Measurements from ENCODE around the gene YPEL1.

YPEL1 gene

DNA sequence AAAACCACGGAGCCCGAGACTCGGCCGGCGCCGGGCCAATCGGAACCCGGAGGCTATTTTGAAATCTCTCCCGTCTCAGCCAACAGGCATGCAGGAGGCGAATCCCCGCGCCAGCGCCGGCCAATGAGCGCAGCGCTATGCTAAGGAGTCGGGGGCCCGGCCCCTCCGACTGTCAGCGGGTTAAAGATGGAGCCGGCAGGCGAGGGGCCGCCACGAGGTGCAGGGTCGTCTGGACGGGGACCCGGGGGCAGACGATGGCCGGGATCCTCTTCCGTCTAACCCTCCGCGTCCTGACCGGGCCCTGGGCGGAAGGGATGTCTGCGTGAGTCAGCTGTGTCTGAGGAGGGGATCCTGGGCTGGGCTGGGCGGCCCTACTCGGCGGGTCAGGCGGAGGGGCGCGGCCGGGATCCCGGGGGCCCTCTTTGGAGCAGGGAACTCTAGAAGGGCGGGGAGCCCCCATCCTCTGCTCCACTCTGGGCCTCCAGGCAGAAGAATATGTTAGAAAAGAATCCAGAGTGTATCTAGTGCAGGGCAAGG is 83.5 kb downstream of the YPEL1 start:
- DNase-seq = peak; percentile 85

DNA sequence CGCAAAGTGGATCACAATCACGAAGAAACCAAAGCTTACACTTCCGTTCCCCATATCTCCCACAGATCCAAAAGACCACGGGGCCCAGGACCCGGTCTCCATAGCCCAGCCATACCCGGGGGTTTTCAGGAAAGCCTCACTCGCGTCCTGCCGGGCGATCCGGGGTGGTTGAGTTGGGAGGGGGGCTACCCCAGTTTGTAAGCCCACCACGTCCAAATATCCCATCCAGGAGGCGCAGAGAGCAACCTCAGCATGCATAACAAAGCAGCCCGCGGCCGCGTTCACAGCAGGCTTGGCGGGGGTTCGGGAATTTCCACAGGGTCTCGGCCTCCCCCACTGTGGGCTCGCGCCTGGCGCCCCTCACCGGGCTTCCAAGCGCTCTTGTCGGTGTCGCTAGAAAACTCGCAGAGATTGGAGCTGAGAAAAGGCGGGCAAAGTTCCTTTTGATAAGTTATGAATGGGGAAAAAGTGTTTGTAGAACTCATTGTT is 84.0 kb downstream of the YPEL1 start:
- DNase-seq = no peak

GRCh38 chr22:21650823-21651520 is 84.6 kb downstream of the YPEL1 start:
- no peak for DNase-seq

DNA sequence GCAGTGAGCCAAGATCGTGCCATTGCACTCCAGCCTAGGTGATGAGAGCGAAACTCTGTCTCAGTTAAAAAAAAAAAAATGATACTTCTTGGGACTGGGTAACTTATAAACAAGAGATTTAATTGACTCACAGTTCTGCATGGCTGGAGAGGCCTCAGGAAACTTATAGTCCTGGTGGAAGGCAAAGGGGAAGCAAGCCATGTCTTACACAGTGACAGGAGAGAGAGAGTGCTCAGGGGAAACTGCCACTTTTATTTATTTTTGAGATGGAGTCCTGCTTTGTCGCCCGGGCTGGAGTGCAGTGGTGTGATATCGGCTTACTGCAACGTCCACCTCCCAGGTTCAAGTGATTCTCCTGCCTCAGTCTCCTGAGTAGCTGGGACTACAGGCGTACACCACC is 85.3 kb downstream of the YPEL1 start:
- DNase-seq = no peak

Measured in activated naive CD4-positive, alpha-beta T cell treated with Interleukin-2 at 50 U/mL for 16 hours (primary cell).